ENCODE data around the gene RAD23A.
A peak's percentile ranks its signal among the peaks of the same experiment; 100 is the strongest.

Gene RAD23A

DNA sequence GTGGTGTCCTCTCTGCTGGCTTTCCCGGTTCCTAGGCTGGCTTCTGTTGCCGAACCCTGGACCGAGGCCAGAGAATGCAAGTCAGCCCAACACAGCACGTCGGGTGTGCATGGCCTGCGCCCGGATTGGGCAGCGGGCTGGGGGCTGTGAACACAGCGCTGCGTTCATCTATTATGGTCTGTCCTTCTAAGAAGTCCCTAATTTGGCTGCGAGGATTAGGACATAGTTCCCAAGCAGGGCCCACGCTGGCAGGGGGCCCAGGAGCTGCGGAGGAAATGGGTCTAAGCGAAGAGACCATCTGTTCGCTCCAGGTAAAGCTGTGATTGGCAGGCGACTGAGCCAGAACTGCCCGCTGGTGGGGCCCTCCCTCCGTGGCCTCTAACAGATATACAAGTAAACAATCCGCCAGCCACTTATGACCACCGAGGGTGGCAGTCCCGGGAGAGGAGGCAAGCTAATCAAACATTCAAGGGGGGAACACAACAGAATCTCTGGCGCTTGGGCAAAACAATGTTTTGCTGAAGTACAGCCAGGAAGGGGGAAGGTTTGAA, 32.6 kb upstream of the RAD23A start (continued):
- TF ChIP-seq, protein P1, sequence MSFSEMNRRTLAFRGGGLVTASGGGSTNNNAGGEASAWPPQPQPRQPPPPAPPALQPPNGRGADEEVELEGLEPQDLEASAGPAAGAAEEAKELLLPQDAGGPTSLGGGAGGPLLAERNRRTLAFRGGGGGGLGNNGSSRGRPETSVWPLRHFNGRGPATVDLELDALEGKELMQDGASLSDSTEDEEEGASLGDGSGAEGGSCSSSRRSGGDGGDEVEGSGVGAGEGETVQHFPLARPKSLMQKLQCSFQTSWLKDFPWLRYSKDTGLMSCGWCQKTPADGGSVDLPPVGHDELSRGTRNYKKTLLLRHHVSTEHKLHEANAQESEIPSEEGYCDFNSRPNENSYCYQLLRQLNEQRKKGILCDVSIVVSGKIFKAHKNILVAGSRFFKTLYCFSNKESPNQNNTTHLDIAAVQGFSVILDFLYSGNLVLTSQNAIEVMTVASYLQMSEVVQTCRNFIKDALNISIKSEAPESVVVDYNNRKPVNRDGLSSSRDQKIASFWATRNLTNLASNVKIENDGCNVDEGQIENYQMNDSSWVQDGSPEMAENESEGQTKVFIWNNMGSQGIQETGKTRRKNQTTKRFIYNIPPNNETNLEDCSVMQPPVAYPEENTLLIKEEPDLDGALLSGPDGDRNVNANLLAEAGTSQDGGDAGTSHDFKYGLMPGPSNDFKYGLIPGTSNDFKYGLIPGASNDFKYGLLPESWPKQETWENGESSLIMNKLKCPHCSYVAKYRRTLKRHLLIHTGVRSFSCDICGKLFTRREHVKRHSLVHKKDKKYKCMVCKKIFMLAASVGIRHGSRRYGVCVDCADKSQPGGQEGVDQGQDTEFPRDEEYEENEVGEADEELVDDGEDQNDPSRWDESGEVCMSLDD (tag by site-specific recombination; IDR thresholded peaks at IDR 0.05): no peak
- TF ChIP-seq ZNF138 (tag by site-specific recombination; IDR thresholded peaks at IDR 0.05; ENCODE audit: borderline replicate concordance): no peak
- TF ChIP-seq, protein P2, sequence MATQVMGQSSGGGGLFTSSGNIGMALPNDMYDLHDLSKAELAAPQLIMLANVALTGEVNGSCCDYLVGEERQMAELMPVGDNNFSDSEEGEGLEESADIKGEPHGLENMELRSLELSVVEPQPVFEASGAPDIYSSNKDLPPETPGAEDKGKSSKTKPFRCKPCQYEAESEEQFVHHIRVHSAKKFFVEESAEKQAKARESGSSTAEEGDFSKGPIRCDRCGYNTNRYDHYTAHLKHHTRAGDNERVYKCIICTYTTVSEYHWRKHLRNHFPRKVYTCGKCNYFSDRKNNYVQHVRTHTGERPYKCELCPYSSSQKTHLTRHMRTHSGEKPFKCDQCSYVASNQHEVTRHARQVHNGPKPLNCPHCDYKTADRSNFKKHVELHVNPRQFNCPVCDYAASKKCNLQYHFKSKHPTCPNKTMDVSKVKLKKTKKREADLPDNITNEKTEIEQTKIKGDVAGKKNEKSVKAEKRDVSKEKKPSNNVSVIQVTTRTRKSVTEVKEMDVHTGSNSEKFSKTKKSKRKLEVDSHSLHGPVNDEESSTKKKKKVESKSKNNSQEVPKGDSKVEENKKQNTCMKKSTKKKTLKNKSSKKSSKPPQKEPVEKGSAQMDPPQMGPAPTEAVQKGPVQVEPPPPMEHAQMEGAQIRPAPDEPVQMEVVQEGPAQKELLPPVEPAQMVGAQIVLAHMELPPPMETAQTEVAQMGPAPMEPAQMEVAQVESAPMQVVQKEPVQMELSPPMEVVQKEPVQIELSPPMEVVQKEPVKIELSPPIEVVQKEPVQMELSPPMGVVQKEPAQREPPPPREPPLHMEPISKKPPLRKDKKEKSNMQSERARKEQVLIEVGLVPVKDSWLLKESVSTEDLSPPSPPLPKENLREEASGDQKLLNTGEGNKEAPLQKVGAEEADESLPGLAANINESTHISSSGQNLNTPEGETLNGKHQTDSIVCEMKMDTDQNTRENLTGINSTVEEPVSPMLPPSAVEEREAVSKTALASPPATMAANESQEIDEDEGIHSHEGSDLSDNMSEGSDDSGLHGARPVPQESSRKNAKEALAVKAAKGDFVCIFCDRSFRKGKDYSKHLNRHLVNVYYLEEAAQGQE (tag by site-specific recombination; IDR thresholded peaks at IDR 0.05): no peak
- TF ChIP-seq, protein P3, sequence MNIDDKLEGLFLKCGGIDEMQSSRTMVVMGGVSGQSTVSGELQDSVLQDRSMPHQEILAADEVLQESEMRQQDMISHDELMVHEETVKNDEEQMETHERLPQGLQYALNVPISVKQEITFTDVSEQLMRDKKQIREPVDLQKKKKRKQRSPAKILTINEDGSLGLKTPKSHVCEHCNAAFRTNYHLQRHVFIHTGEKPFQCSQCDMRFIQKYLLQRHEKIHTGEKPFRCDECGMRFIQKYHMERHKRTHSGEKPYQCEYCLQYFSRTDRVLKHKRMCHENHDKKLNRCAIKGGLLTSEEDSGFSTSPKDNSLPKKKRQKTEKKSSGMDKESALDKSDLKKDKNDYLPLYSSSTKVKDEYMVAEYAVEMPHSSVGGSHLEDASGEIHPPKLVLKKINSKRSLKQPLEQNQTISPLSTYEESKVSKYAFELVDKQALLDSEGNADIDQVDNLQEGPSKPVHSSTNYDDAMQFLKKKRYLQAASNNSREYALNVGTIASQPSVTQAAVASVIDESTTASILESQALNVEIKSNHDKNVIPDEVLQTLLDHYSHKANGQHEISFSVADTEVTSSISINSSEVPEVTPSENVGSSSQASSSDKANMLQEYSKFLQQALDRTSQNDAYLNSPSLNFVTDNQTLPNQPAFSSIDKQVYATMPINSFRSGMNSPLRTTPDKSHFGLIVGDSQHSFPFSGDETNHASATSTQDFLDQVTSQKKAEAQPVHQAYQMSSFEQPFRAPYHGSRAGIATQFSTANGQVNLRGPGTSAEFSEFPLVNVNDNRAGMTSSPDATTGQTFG (tag by site-specific recombination; IDR thresholded peaks at IDR 0.05; ENCODE audit: borderline replicate concordance): no peak
- TF ChIP-seq, protein P4, sequence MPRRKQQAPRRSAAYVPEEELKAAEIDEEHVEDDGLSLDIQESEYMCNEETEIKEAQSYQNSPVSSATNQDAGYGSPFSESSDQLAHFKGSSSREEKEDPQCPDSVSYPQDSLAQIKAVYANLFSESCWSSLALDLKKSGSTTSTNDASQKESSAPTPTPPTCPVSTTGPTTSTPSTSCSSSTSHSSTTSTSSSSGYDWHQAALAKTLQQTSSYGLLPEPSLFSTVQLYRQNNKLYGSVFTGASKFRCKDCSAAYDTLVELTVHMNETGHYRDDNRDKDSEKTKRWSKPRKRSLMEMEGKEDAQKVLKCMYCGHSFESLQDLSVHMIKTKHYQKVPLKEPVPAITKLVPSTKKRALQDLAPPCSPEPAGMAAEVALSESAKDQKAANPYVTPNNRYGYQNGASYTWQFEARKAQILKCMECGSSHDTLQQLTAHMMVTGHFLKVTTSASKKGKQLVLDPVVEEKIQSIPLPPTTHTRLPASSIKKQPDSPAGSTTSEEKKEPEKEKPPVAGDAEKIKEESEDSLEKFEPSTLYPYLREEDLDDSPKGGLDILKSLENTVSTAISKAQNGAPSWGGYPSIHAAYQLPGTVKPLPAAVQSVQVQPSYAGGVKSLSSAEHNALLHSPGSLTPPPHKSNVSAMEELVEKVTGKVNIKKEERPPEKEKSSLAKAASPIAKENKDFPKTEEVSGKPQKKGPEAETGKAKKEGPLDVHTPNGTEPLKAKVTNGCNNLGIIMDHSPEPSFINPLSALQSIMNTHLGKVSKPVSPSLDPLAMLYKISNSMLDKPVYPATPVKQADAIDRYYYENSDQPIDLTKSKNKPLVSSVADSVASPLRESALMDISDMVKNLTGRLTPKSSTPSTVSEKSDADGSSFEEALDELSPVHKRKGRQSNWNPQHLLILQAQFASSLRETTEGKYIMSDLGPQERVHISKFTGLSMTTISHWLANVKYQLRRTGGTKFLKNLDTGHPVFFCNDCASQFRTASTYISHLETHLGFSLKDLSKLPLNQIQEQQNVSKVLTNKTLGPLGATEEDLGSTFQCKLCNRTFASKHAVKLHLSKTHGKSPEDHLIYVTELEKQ (tag by site-specific recombination; IDR thresholded peaks at IDR 0.05; ENCODE audit: borderline replicate concordance): no peak
- TF ChIP-seq ZNF366 (tag by site-specific recombination; conservative IDR thresholded peaks at IDR 0.05): peak; percentile 48; the same call in 1 of the 2 replicates
- no peak for TF ChIP-seq KLF16 (tag by site-specific recombination; IDR thresholded peaks at IDR 0.05)
- no peak for TF ChIP-seq TRIM28 (IDR thresholded peaks at IDR 0.05; ENCODE audit: borderline replicate concordance, low read length)
- TF ChIP-seq KLF10 (tag by site-specific recombination; IDR thresholded peaks at IDR 0.05): 0 out of 2 replicates have a peak, but pooled peaks have one; percentile 32
- no peak for TF ChIP-seq ZNF19 (tag by site-specific recombination; IDR thresholded peaks at IDR 0.05; ENCODE audit: low read depth)
- no peak for TF ChIP-seq ZNF510 (tag by site-specific recombination; IDR thresholded peaks at IDR 0.05; ENCODE audit: insufficient replicate concordance)
- TF ChIP-seq ZSCAN30 (tag by site-specific recombination; IDR thresholded peaks at IDR 0.05): no peak
- no peak for TF ChIP-seq KLF1 (tag by site-specific recombination; IDR thresholded peaks at IDR 0.05)
- TF ChIP-seq ZNF416 (tag by site-specific recombination; IDR thresholded peaks at IDR 0.05): no peak
- no peak for TF ChIP-seq ZNF548 (tag by site-specific recombination; IDR thresholded peaks at IDR 0.05)
- no peak for TF ChIP-seq REPIN1 (tag by site-specific recombination; IDR thresholded peaks at IDR 0.05; ENCODE audit: low read depth)
- no peak for TF ChIP-seq ZNF701 (tag by site-specific recombination; IDR thresholded peaks at IDR 0.05)
- TF ChIP-seq ZNF623 (tag by site-specific recombination; IDR thresholded peaks at IDR 0.05): no peak
- no peak for TF ChIP-seq ZNF174 (tag by site-specific recombination; IDR thresholded peaks at IDR 0.05)
- no peak for TF ChIP-seq YY2 (tag by site-specific recombination; IDR thresholded peaks at IDR 0.05)
- no peak for TF ChIP-seq ZNF302 (tag by site-specific recombination; IDR thresholded peaks at IDR 0.05; ENCODE audit: low read depth)
- TF ChIP-seq ZNF112 (tag by site-specific recombination; IDR thresholded peaks at IDR 0.05): no peak
- no peak for TF ChIP-seq ZNF354C (tag by site-specific recombination; IDR thresholded peaks at IDR 0.05; ENCODE audit: borderline replicate concordance, low read depth)
- TF ChIP-seq IKZF3 (tag by site-specific recombination; IDR thresholded peaks at IDR 0.05): peak; percentile 69; the same call in 1 of the 2 replicates
- peak; percentile 96 for TF ChIP-seq ZNF341 (tag by site-specific recombination; IDR thresholded peaks at IDR 0.05; ENCODE audit: low read depth)
- TF ChIP-seq GLI4 (tag by site-specific recombination; IDR thresholded peaks at IDR 0.05): no peak
- no peak for TF ChIP-seq HOXC10 (CRISPR knock-in tag; IDR thresholded peaks at IDR 0.05)
- TF ChIP-seq, protein P5, sequence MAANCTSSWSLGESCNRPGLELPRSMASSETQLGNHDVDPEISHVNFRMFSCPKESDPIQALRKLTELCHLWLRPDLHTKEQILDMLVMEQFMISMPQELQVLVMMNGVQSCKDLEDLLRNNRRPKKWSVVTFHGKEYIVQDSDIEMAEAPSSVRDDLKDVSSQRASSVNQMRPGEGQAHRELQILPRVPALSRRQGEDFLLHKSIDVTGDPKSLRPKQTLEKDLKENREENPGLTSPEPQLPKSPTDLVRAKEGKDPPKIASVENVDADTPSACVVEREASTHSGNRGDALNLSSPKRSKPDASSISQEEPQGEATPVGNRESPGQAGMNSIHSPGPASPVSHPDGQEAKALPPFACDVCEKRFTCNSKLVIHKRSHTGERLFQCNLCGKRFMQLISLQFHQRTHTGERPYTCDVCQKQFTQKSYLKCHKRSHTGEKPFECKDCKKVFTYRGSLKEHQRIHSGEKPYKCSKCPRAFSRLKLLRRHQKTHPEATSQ (tag by site-specific recombination; IDR thresholded peaks at IDR 0.05): no peak

Data from HEK293 (cell line).